ENCODE results near the gene TUSC2. TPM values are rescaled to one million over a fixed set of nuclear protein-coding genes. Genes with fewer than 3 reads are reported as not detected.

TUSC2 gene
- total and polyA plus RNA-seq, 9 of the 15 experiments (the other 6 are each of a cell fraction or from before 2014, with no cell fraction given), result 2.8 to 67.5 (median 25.8) TPM

GRCh38 chr3:50356553-50356952, 28.5 kb upstream of the TUSC2 start:
- POLR2A ChIA-PET, result interaction anchor here (0.6 to 1.7 kb wide), 8 partner anchors 8 to 221 kb away, joined by 3 to 10 read pairs (median 3); partner anchors contain the start of gene HYAL1
- DNase-seq (ENCODE audit: extremely low read depth in 1 of 4, low spot score in 3 of 4) (peak in 3 of 4 experiments; percentile 38 to 80 (median 64)), FAIRE-seq (peak; percentile 84), ATAC-seq (peak; percentile 62)
- H4K20me1 ChIP-seq (replicated peaks; ENCODE audit: control insufficient read depth, insufficient read depth, low read length), result peaks cover 31% of the 10 kb centered on the region; the same call in 1 of the 2 replicates
- in situ Hi-C loops (cut with MboI), result no loop called here
- 23% methylated on average over 5 of the region's 5 CpGs for WGBS (ENCODE audit: insufficient coverage, low coverage, missing lambda C conversion rate)
- no TSS peak for BruUV-seq (replicated peaks)
- peaks cover 6% of the 10 kb centered on the region for H3K9me1 ChIP-seq (ENCODE audit: control insufficient read depth, insufficient read depth, low read length)
- H3K9ac ChIP-seq (ENCODE audit: insufficient read depth in 1 of 2, low read depth in 2 of 2, low read length in 2 of 2), result peak overlapping the region; percentile 73 to 74; a peak in 2 of 4 replicates
- intact Hi-C loops (cut with micrococcal nuclease), result loop anchor here (5.0 kb wide), 1 partner anchor 256 kb away; the partner anchor contains the start of gene CISH
- no peaks in the 10 kb centered on the region for H3K9me3 ChIP-seq (replicated peaks; ENCODE audit: control insufficient read depth, insufficient read depth, low read depth, low read length)
- CTCF ChIA-PET (ENCODE audit: low intra/inter-chr PET ratio), result no interaction called here
- H3K79me2 ChIP-seq (ENCODE audit: control insufficient read depth, insufficient read depth, low read length), result peaks cover 46% of the 10 kb centered on the region
- H3K4me3 ChIP-seq, result peak overlapping the region; percentile 62
- no peak overlapping the region; the same call in 2 of the 3 replicates for H3K27ac ChIP-seq (ENCODE audit: extremely low read depth, low read depth, low read length)
- peaks cover 30 to 45% of the 10 kb centered on the region in 2 experiments; a peak in 4 of 5 replicates for H3K4me1 ChIP-seq (replicated peaks in 1 of 2; ENCODE audit: control insufficient read depth in 2 of 2, insufficient read depth in 2 of 2, low read length in 2 of 2)
- peaks cover 45% of the 10 kb centered on the region; the same call in 2 of the 3 replicates for H3K36me3 ChIP-seq (ENCODE audit: control insufficient read depth, insufficient read depth, low read length)
- H2AFZ ChIP-seq (ENCODE audit: low read depth, low read length), result no peak overlapping the region
- H3K4me2 ChIP-seq (ENCODE audit: insufficient read depth, low read length), result peak overlapping the region; percentile 95
- H3K27me3 ChIP-seq (ENCODE audit: control insufficient read depth in 2 of 2, insufficient read depth in 2 of 2, low read length in 2 of 2), result no peaks in the 10 kb centered on the region
- TF ChIP-seq SIN3A (IDR thresholded peaks at IDR 0.05; ENCODE audit: borderline replicate concordance in 2 of 2, control insufficient read depth in 1 of 2, low read depth in 2 of 2, low read length in 2 of 2) (peak in 1 of 2 experiments; percentile 71; a peak in 1 of 4 replicates), HDAC1 (IDR thresholded peaks at IDR 0.05) (peak in 1 of 2 experiments; percentile 48; a peak in 1 of 4 replicates), SPI1 (IDR thresholded peaks at IDR 0.05; ENCODE audit: borderline replicate concordance, low read depth, low read length) (peak; percentile 77), ZNF707 (CRISPR knock-in tag; conservative IDR thresholded peaks at IDR 0.05) (0 out of 2 replicates have a peak, but pooled peaks have one; percentile 37), ZNF318 (IDR thresholded peaks at IDR 0.05; ENCODE audit: borderline replicate concordance in 1 of 2, low read depth in 1 of 2) (no peak), ELF4 (CRISPR knock-in tag; IDR thresholded peaks at IDR 0.05) (0 out of 2 replicates have a peak, but pooled peaks have one; percentile 29), HMBOX1 (IDR thresholded peaks at IDR 0.05) (peak; percentile 26; the same call in 1 of the 2 replicates), PTRF (tag; IDR thresholded peaks at IDR 0.05) (no peak), NFE2 (IDR thresholded peaks at IDR 0.05; ENCODE audit: low read depth) (no peak), ZNF507 (tag; conservative IDR thresholded peaks at IDR 0.05) (no peak)
- TF ChIP-seq, protein P1, sequence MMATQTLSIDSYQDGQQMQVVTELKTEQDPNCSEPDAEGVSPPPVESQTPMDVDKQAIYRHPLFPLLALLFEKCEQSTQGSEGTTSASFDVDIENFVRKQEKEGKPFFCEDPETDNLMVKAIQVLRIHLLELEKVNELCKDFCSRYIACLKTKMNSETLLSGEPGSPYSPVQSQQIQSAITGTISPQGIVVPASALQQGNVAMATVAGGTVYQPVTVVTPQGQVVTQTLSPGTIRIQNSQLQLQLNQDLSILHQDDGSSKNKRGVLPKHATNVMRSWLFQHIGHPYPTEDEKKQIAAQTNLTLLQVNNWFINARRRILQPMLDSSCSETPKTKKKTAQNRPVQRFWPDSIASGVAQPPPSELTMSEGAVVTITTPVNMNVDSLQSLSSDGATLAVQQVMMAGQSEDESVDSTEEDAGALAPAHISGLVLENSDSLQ (IDR thresholded peaks at IDR 0.05), result peak; percentile 31; the same call in 1 of the 2 replicates
